Panc1 (cell line): ENCODE results near the gene NPPC. TPM values are rescaled to one million over a fixed set of nuclear protein-coding genes. Genes with fewer than 3 reads are reported as not detected.

Experiments used
- ATAC-seq: fragments of 200-7000 bp; cut with Tn5 transposase; 2 replicates; pipeline ENCODE4 v1.9.1; 2020; ENCODE audit warnings: mild to moderate bottlenecking, moderate library complexity
- BruUV-seq: library from RNA; stranded (reverse); fragments of 400-500 nt; replicated peaks from 2 replicates; lab custom pipeline; 2021; lab: Mats Ljungman, UMichigan
- CTCF ChIA-PET: fragments of 300-600 bp; sonication (Branson Sonifier 250); formaldehyde crosslinking; loops from one replicate; lab custom pipeline; 2022; ENCODE audit warnings: antibody characterized with exemption; lab: Charles Lee
- POLR2A ChIA-PET: fragments of 300-600 bp; sonication (Branson Sonifier 250); formaldehyde crosslinking; loops from one replicate; lab custom pipeline; 2022; ENCODE audit warnings: antibody characterized with exemption; lab: Charles Lee
- DNase-seq: peaks from one replicate; pipeline ENCODE4 v3.0.0-alpha.2; 2010; ENCODE audit warnings: low read depth, low spot score
- H3K27ac ChIP-seq: 2 replicates; pipeline ENCODE4 v1.5.1; 2011; ENCODE audit warnings: mild to moderate bottlenecking, low read length, inconsistent platforms
- H3K27me3 ChIP-seq: fragments of 200-500 bp; sonication (Bioruptor generic); 2 replicates; pipeline ENCODE4 v1.6.0; 2014; ENCODE audit warnings: low read length, inconsistent platforms; ENCODE audit not compliant: control insufficient read depth, insufficient read depth
- H3K36me3 ChIP-seq: fragments of 200-500 bp; sonication (Bioruptor generic); 2 replicates; pipeline ENCODE4 v1.5.1; 2014; ENCODE audit warnings: inconsistent platforms, mild to moderate bottlenecking, low read length, moderate library complexity; ENCODE audit not compliant: control insufficient read depth, insufficient read depth
- H3K4me1 ChIP-seq: 2 replicates; pipeline ENCODE4 v1.5.1; 2011; ENCODE audit warnings: inconsistent platforms, mild to moderate bottlenecking, low read length, moderate library complexity; ENCODE audit not compliant: control insufficient read depth, insufficient read depth
- H3K4me3 ChIP-seq, 2 experiments: 2 replicates each; pipeline ENCODE4 v1.5.1; 2011 to 2012; ENCODE audit warnings: low read depth in 2 of 2, low read length in 2 of 2, mild to moderate bottlenecking in 2 of 2, inconsistent platforms in 1 of 2, moderate library complexity in 1 of 2
- H3K9me3 ChIP-seq: fragments of 200-500 bp; sonication (Bioruptor generic); 2 replicates; pipeline ENCODE4 v1.5.1; 2014; ENCODE audit warnings: low read depth, mild to moderate bottlenecking, inconsistent platforms, low read length, moderate library complexity; ENCODE audit not compliant: control insufficient read depth, insufficient read depth
- POLR2AphosphoS5 ChIP-seq: IDR thresholded peaks from 2 replicates; pipeline ENCODE4 v1.6.1; 2012; ENCODE audit warnings: mild to moderate bottlenecking, low read depth, low read length, moderate library complexity
- SIN3A ChIP-seq: IDR thresholded peaks from 2 replicates; pipeline ENCODE4 v1.6.1; 2012; ENCODE audit warnings: low read depth, mild to moderate bottlenecking, low read length, moderate library complexity, borderline replicate concordance; ENCODE audit not compliant: insufficient read depth
- TCF7L2 ChIP-seq: IDR thresholded peaks from 2 replicates; pipeline ENCODE4 v1.6.1; 2011; ENCODE audit warnings: mild to moderate bottlenecking, low read depth, low read length, inconsistent platforms
- in situ Hi-C: cut with HindIII; loops from 2 replicates; pipeline ENCODE4 v1.10.0; 2016; ENCODE audit warnings: low sequenced_read_pairs, low pct_unique_long_range_greater_than_20kb
- intact Hi-C: fragments of 100-400 bp; cut with micrococcal nuclease; formaldehyde crosslinking; loops from one replicate; pipeline ENCODE4 v1.10.0; 2022; ENCODE audit not compliant: unreplicated experiment
- total RNA-seq: library from RNA; stranded (reverse); gene quantifications from one replicate; pipeline ENCODE4 v1.2.1, GENCODE V29; 2021; ENCODE audit not compliant: unreplicated experiment
- TF ChIP-seq, protein P1 (sequence below), 2 experiments: IDR thresholded peaks; 2 replicates each; pipeline ENCODE4 v1.6.1; 2011 to 2012; ENCODE audit warnings: low read depth in 2 of 2, control low read depth in 1 of 2, low read length in 1 of 2, mild to moderate bottlenecking in 1 of 2, moderate library complexity in 1 of 2; ENCODE audit not compliant: insufficient read depth in 1 of 2
- TF ChIP-seq, protein P2 (sequence below): fragments of 450-650 bp; IDR thresholded peaks from 2 replicates; pipeline ENCODE4 v1.5.1; 2017; ENCODE audit warnings: mild to moderate bottlenecking

Gene NPPC
- total RNA-seq, 1 experiment from 2014 or later: 1.1 TPM

- Histone ChIP-seq H3K27ac (no peak overlapping the region), H3K4me3 (no peak overlapping the region), H3K4me1 (peaks cover 4% of the 10 kb centered on the region; the same call in 1 of the 2 replicates), H3K9me3 (no peaks in the 10 kb centered on the region), H3K27me3 (no peaks in the 10 kb centered on the region; the same call in 1 of the 2 replicates), H3K36me3 (no peaks in the 10 kb centered on the region)
- CTCF ChIA-PET: no interaction called here
- TF ChIP-seq, protein P1, sequence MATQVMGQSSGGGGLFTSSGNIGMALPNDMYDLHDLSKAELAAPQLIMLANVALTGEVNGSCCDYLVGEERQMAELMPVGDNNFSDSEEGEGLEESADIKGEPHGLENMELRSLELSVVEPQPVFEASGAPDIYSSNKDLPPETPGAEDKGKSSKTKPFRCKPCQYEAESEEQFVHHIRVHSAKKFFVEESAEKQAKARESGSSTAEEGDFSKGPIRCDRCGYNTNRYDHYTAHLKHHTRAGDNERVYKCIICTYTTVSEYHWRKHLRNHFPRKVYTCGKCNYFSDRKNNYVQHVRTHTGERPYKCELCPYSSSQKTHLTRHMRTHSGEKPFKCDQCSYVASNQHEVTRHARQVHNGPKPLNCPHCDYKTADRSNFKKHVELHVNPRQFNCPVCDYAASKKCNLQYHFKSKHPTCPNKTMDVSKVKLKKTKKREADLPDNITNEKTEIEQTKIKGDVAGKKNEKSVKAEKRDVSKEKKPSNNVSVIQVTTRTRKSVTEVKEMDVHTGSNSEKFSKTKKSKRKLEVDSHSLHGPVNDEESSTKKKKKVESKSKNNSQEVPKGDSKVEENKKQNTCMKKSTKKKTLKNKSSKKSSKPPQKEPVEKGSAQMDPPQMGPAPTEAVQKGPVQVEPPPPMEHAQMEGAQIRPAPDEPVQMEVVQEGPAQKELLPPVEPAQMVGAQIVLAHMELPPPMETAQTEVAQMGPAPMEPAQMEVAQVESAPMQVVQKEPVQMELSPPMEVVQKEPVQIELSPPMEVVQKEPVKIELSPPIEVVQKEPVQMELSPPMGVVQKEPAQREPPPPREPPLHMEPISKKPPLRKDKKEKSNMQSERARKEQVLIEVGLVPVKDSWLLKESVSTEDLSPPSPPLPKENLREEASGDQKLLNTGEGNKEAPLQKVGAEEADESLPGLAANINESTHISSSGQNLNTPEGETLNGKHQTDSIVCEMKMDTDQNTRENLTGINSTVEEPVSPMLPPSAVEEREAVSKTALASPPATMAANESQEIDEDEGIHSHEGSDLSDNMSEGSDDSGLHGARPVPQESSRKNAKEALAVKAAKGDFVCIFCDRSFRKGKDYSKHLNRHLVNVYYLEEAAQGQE (IDR thresholded peaks at IDR 0.05; ENCODE audit: insufficient read depth in 1 of 2, low read depth in 2 of 2, low read length in 1 of 2): no peak
- TF ChIP-seq, protein P2, sequence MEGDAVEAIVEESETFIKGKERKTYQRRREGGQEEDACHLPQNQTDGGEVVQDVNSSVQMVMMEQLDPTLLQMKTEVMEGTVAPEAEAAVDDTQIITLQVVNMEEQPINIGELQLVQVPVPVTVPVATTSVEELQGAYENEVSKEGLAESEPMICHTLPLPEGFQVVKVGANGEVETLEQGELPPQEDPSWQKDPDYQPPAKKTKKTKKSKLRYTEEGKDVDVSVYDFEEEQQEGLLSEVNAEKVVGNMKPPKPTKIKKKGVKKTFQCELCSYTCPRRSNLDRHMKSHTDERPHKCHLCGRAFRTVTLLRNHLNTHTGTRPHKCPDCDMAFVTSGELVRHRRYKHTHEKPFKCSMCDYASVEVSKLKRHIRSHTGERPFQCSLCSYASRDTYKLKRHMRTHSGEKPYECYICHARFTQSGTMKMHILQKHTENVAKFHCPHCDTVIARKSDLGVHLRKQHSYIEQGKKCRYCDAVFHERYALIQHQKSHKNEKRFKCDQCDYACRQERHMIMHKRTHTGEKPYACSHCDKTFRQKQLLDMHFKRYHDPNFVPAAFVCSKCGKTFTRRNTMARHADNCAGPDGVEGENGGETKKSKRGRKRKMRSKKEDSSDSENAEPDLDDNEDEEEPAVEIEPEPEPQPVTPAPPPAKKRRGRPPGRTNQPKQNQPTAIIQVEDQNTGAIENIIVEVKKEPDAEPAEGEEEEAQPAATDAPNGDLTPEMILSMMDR: no peak
- TF ChIP-seq TCF7L2 (no peak), POLR2AphosphoS5 (no peak), SIN3A (no peak)
- POLR2A ChIA-PET: no interaction called here
- in situ Hi-C loops (no loop called here), intact Hi-C loops (no loop called here)
- DNase-seq (no peak), ATAC-seq (no peak)
- no TSS peak for BruUV-seq
Observed at GRCh38 chr2:231923010-231923344, 3.2 kb downstream of the NPPC start.

- intact Hi-C loops: no loop called here
Observed at GRCh38 chr2:231922311-231923009, 3.7 kb downstream of the NPPC start.

More at GRCh38 chr2:231922311-231923009, 3.7 kb downstream of the NPPC start:
- Histone ChIP-seq H3K4me3 (no peak overlapping the region), H3K9me3 (no peaks in the 10 kb centered on the region), H3K27me3 (no peaks in the 10 kb centered on the region; the same call in 1 of the 2 replicates), H3K36me3 (no peaks in the 10 kb centered on the region), H3K4me1 (peaks cover 4% of the 10 kb centered on the region; the same call in 1 of the 2 replicates), H3K27ac (no peak overlapping the region)
- in situ Hi-C loops: no loop called here
- TF ChIP-seq, protein P2: no peak
- TF ChIP-seq SIN3A: no peak
- TF ChIP-seq POLR2AphosphoS5: no peak
- TF ChIP-seq, protein P1 (IDR thresholded peaks at IDR 0.05; ENCODE audit: insufficient read depth in 1 of 2, low read depth in 2 of 2, low read length in 1 of 2): no peak
- TF ChIP-seq TCF7L2: no peak
- ChIA-PET CTCF (no interaction called here), POLR2A (interaction anchor here (0.6 kb wide), 1 partner anchor 152 kb away, joined by 3 read pairs; no protein-coding TSS in a partner anchor)
- DNase-seq (no peak), ATAC-seq (no peak)
- no TSS peak for BruUV-seq
